Measurements from ENCODE around the gene D2HGDH. TPM values are rescaled to one million over a fixed set of nuclear protein-coding genes. Genes with fewer than 3 reads are reported as not detected.

The D2HGDH gene
- total and polyA plus RNA-seq, 10 of the 15 experiments (the other 5 are each of a cell fraction or from before 2014, with no cell fraction given): 0.52 to 32.1 (median 11.0) TPM

DNA sequence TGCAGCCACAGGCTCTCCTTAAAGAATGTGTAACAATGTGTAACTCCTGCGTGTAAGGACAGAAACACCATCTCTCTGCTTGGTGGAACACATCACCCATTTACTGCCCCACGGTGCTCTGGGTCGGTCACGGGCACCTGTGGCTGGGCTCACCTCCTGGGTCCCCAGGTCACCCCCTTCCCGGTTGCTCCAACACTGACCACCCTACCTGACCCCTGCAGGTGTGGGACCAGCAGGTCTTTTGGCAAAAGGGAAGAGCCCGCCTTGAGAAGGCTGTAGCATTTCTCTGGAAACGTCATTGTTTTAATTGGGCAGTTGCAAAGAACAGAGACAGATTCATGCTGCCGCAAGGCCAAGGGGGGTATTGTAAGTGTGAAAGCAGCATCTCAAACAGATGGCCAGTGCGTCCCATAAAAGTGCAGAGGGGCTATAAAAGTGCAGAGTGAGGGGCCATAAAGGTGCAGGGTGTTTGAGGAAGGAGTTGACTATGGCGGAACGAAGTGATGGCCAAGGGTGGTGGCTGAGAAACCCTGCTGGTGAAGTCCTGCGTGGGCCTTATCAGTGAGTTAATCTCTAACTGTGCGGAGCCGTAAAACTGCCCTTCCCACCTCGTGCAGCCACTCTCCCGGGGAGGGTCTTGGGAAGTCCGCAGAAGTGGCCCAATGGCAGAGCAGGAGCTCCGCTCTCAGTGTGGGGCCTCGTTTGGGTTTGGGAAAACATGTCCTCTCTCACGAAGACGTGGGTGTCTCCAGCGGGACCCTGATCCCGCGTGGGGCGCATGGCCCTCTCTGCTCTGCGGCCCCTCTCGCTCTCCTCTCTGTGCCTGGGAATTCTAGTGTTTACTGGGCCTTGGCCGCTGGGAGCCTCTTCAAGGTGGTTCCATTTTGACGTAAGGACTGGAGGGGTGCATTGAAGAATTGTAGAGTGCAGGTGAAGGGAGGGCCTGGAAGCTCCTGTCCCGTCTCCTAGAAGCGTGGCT, 60.9 kb downstream of the D2HGDH start:
- no peak for FAIRE-seq
- no TSS peak for BruUV-seq (replicated peaks)
- H2AFZ ChIP-seq (ENCODE audit: control insufficient read depth, low read depth, low read length): no peak overlapping the region
- H3K4me1 ChIP-seq (ENCODE audit: control insufficient read depth, insufficient read depth, low read length): no peaks in the 10 kb centered on the region
- H3K27ac ChIP-seq (ENCODE audit: control insufficient read depth, insufficient read depth): no peak overlapping the region
- POLR2A ChIA-PET: no interaction called here
- ATAC-seq: no peak
- no peaks in the 10 kb centered on the region for H3K79me2 ChIP-seq (ENCODE audit: control insufficient read depth, insufficient read depth, low read length)
- no peak for TF ChIP-seq ZBED1 (IDR thresholded peaks at IDR 0.05; ENCODE audit: borderline replicate concordance)
- TF ChIP-seq, protein P1, sequence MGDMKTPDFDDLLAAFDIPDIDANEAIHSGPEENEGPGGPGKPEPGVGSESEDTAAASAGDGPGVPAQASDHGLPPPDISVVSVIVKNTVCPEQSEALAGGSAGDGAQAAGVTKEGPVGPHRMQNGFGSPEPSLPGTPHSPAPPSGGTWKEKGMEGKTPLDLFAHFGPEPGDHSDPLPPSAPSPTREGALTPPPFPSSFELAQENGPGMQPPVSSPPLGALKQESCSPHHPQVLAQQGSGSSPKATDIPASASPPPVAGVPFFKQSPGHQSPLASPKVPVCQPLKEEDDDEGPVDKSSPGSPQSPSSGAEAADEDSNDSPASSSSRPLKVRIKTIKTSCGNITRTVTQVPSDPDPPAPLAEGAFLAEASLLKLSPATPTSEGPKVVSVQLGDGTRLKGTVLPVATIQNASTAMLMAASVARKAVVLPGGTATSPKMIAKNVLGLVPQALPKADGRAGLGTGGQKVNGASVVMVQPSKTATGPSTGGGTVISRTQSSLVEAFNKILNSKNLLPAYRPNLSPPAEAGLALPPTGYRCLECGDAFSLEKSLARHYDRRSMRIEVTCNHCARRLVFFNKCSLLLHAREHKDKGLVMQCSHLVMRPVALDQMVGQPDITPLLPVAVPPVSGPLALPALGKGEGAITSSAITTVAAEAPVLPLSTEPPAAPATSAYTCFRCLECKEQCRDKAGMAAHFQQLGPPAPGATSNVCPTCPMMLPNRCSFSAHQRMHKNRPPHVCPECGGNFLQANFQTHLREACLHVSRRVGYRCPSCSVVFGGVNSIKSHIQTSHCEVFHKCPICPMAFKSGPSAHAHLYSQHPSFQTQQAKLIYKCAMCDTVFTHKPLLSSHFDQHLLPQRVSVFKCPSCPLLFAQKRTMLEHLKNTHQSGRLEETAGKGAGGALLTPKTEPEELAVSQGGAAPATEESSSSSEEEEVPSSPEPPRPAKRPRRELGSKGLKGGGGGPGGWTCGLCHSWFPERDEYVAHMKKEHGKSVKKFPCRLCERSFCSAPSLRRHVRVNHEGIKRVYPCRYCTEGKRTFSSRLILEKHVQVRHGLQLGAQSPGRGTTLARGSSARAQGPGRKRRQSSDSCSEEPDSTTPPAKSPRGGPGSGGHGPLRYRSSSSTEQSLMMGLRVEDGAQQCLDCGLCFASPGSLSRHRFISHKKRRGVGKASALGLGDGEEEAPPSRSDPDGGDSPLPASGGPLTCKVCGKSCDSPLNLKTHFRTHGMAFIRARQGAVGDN (IDR thresholded peaks at IDR 0.05): no peak
- no peaks in the 10 kb centered on the region for H3K9me3 ChIP-seq (replicated peaks; ENCODE audit: control insufficient read depth, insufficient read depth, low read length)
- H3K4me2 ChIP-seq (ENCODE audit: control insufficient read depth, insufficient read depth): no peak overlapping the region
- in situ Hi-C loops (cut with MboI) (no loop called here), intact Hi-C loops (cut with micrococcal nuclease; ENCODE audit: unreplicated experiment) (no loop called here)
- CTCF ChIA-PET: interaction anchor here (1.0 kb wide), 1 partner anchor 9 kb away, joined by 3 read pairs; no protein-coding TSS in a partner anchor
- SMC1A ChIA-PET (ENCODE audit: uncharacterized antibody, unreplicated experiment): interaction anchor here (0.6 kb wide), 1 partner anchor 8 kb away, joined by 3 read pairs; no protein-coding TSS in a partner anchor
- RAD21 ChIA-PET (ENCODE audit: unreplicated experiment): interaction anchor here (1.7 kb wide), 1 partner anchor 18 kb away, joined by 4 read pairs; no protein-coding TSS in a partner anchor
- H3K36me3 ChIP-seq (ENCODE audit: control insufficient read depth in 2 of 2, insufficient read depth in 2 of 2, low read length in 1 of 2): no peaks in the 10 kb centered on the region
- no peak for DNase-seq (ENCODE audit: low read depth, low spot score)
- H3K27me3 ChIP-seq (replicated peaks in 1 of 2; ENCODE audit: control insufficient read depth in 2 of 2, insufficient read depth in 2 of 2, low read length in 1 of 2): no peaks in the 10 kb centered on the region
- no peak overlapping the region for H3K9ac ChIP-seq (ENCODE audit: control insufficient read depth, insufficient read depth, low read length)
- no peaks in the 10 kb centered on the region for H4K20me1 ChIP-seq (ENCODE audit: control insufficient read depth, insufficient read depth)
- H3K4me3 ChIP-seq: no peak overlapping the region
- WGBS (ENCODE audit: insufficient coverage, insufficient replicate concordance, low lambda C conversion rate, missing lambda C conversion rate): 82% methylated on average over 31 of the region's 31 CpGs
